Measurements from ENCODE around the gene DNMT3B. TPM values are rescaled to one million over a fixed set of nuclear protein-coding genes. Genes with fewer than 3 reads are reported as not detected.
A peak's percentile ranks its signal among the peaks of the same experiment; 100 is the strongest.

Gene DNMT3B
- total RNA-seq, 1 experiment from 2014 or later, result 3.5 TPM

DNA sequence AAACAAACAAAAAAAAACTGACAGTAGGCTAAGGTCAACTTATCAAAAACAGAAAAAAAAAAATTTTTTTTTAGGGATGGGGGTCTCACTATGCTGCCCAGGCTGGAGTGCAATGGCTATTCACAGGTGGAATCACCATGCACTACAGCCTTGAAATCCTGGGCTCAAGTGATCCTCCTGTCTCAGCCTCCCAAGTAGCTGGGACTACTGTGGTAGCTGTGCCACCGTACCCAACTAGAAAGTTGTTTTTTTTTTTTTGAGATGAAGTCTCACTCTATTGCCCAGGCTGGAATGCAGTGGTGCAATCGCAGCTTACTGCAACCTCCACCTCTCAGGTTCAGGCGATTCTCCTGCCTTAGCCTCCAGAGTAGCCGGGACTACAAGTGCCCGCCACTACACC is 21.0 kb upstream of the DNMT3B start:
- BruUV-seq (replicated peaks), result no TSS peak
- CTCF ChIA-PET, result no interaction called here
- Histone ChIP-seq H3K27me3 (ENCODE audit: control insufficient read depth, insufficient read depth, low read length) (no peaks in the 10 kb centered on the region), H3K9me3 (ENCODE audit: control insufficient read depth, insufficient read depth, low read depth, low read length) (no peaks in the 10 kb centered on the region), H3K4me1 (ENCODE audit: control insufficient read depth, insufficient read depth, low read length) (peaks cover 7% of the 10 kb centered on the region; the same call in 1 of the 2 replicates), H3K36me3 (ENCODE audit: control insufficient read depth, insufficient read depth, low read length) (no peaks in the 10 kb centered on the region), H3K4me3 (ENCODE audit: low read depth in 2 of 2, low read length in 2 of 2) (no peak overlapping the region), H3K27ac (ENCODE audit: low read length) (no peak overlapping the region)
- in situ Hi-C loops (cut with HindIII; ENCODE audit: low pct_unique_long_range_greater_than_20kb, low sequenced_read_pairs), result no loop called here
- intact Hi-C loops (cut with micrococcal nuclease; ENCODE audit: unreplicated experiment), result no loop called here
- no peak for ATAC-seq
- POLR2A ChIA-PET, result no interaction called here
- TF ChIP-seq TCF7L2 (IDR thresholded peaks at IDR 0.05; ENCODE audit: low read depth, low read length) (no peak), SIN3A (IDR thresholded peaks at IDR 0.05; ENCODE audit: borderline replicate concordance, insufficient read depth, low read depth, low read length) (no peak), POLR2AphosphoS5 (IDR thresholded peaks at IDR 0.05; ENCODE audit: low read depth, low read length) (no peak)
- TF ChIP-seq, protein P1, sequence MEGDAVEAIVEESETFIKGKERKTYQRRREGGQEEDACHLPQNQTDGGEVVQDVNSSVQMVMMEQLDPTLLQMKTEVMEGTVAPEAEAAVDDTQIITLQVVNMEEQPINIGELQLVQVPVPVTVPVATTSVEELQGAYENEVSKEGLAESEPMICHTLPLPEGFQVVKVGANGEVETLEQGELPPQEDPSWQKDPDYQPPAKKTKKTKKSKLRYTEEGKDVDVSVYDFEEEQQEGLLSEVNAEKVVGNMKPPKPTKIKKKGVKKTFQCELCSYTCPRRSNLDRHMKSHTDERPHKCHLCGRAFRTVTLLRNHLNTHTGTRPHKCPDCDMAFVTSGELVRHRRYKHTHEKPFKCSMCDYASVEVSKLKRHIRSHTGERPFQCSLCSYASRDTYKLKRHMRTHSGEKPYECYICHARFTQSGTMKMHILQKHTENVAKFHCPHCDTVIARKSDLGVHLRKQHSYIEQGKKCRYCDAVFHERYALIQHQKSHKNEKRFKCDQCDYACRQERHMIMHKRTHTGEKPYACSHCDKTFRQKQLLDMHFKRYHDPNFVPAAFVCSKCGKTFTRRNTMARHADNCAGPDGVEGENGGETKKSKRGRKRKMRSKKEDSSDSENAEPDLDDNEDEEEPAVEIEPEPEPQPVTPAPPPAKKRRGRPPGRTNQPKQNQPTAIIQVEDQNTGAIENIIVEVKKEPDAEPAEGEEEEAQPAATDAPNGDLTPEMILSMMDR (IDR thresholded peaks at IDR 0.05), result no peak
- TF ChIP-seq, protein P2, sequence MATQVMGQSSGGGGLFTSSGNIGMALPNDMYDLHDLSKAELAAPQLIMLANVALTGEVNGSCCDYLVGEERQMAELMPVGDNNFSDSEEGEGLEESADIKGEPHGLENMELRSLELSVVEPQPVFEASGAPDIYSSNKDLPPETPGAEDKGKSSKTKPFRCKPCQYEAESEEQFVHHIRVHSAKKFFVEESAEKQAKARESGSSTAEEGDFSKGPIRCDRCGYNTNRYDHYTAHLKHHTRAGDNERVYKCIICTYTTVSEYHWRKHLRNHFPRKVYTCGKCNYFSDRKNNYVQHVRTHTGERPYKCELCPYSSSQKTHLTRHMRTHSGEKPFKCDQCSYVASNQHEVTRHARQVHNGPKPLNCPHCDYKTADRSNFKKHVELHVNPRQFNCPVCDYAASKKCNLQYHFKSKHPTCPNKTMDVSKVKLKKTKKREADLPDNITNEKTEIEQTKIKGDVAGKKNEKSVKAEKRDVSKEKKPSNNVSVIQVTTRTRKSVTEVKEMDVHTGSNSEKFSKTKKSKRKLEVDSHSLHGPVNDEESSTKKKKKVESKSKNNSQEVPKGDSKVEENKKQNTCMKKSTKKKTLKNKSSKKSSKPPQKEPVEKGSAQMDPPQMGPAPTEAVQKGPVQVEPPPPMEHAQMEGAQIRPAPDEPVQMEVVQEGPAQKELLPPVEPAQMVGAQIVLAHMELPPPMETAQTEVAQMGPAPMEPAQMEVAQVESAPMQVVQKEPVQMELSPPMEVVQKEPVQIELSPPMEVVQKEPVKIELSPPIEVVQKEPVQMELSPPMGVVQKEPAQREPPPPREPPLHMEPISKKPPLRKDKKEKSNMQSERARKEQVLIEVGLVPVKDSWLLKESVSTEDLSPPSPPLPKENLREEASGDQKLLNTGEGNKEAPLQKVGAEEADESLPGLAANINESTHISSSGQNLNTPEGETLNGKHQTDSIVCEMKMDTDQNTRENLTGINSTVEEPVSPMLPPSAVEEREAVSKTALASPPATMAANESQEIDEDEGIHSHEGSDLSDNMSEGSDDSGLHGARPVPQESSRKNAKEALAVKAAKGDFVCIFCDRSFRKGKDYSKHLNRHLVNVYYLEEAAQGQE (IDR thresholded peaks at IDR 0.05; ENCODE audit: insufficient read depth in 1 of 2, low read depth in 2 of 2, low read length in 1 of 2), result no peak
- no peak for DNase-seq (ENCODE audit: low read depth, low spot score)

DNA sequence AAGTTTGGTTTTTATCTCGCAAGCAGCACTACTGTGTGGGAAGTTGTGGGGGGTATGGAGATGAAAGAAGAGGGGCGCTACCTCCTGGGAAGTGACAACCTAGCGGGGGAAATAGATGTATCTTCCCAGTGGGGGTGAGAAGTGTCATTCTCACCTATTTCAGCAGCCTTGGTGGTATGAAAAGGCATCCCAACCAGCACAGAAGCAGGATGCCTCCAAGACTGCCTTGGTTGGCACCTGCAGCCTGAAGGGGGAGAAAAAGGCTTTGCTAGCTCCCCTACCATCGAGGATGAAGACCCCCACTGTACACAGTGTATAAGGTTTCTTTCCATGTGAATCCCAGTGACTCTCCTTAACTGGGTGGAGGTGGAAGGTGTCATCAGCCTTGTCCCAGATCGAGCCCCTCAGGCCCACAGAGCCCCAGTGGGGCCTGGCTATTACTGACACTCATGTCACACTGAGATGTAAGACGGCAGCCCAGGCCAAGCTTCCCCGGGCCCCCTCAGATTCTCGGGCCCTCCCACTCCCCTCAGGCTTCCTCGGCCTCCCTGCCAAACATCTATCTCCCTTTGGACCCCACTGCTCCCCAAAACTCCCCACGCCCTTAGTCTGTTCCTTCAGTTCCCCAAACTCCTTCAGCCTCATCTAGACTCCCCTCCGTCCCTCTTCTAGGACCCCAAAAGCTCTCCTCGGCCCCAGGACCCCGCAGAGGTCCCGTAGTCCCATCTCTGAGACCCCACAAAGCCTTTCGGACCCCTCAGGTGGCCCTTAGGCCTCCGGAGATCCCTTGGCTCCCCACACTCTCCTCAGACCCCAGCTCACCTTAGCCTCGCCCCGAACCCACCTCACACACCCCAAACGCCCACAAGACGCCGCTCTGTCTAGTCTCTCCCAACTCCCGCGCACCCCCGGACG is 19.6 kb upstream of the DNMT3B start:
- ChIA-PET POLR2A (no interaction called here), CTCF (interaction anchor here (1.9 kb wide), 1 partner anchor 36 kb away, joined by 11 read pairs; no protein-coding TSS in a partner anchor)
- Histone ChIP-seq H3K27me3 (ENCODE audit: control insufficient read depth, insufficient read depth, low read length) (no peaks in the 10 kb centered on the region), H3K4me1 (ENCODE audit: control insufficient read depth, insufficient read depth, low read length) (peaks cover 7% of the 10 kb centered on the region; the same call in 1 of the 2 replicates), H3K4me3 (ENCODE audit: low read depth in 2 of 2, low read length in 2 of 2) (peak overlapping the region; percentile 57 to 63), H3K27ac (ENCODE audit: low read length) (peak overlapping the region; percentile 74), H3K9me3 (ENCODE audit: control insufficient read depth, insufficient read depth, low read depth, low read length) (no peaks in the 10 kb centered on the region), H3K36me3 (ENCODE audit: control insufficient read depth, insufficient read depth, low read length) (no peaks in the 10 kb centered on the region)
- DNase-seq (ENCODE audit: low read depth, low spot score) (no peak), ATAC-seq (peak; percentile 31)
- intact Hi-C loops (cut with micrococcal nuclease; ENCODE audit: unreplicated experiment) (no loop called here), in situ Hi-C loops (cut with HindIII; ENCODE audit: low pct_unique_long_range_greater_than_20kb, low sequenced_read_pairs) (no loop called here)
- TSS peak; percentile 74 for BruUV-seq (replicated peaks)
- TF ChIP-seq TCF7L2 (IDR thresholded peaks at IDR 0.05; ENCODE audit: low read depth, low read length) (no peak), POLR2AphosphoS5 (IDR thresholded peaks at IDR 0.05; ENCODE audit: low read depth, low read length) (no peak), SIN3A (IDR thresholded peaks at IDR 0.05; ENCODE audit: borderline replicate concordance, insufficient read depth, low read depth, low read length) (no peak)
- TF ChIP-seq, protein P2 (IDR thresholded peaks at IDR 0.05; ENCODE audit: insufficient read depth in 1 of 2, low read depth in 2 of 2, low read length in 1 of 2), result no peak
- TF ChIP-seq, protein P1 (IDR thresholded peaks at IDR 0.05), result no peak
